GM12878 (cell line): ENCODE data around the gene PACS1. TPM values are rescaled to one million over a fixed set of nuclear protein-coding genes. Genes with fewer than 3 reads are reported as not detected.

Experiments
- ATAC-seq: fragments of 200-7000 bp; cut with Tn5 transposase; 3 replicates; pipeline ENCODE4 v1.9.1; 2020; ENCODE audit warnings: mild to moderate bottlenecking, moderate library complexity
- BruUV-seq: library from RNA; stranded (reverse); fragments of 400-500 nt; replicated peaks from 2 replicates; lab custom pipeline; 2021; lab: Mats Ljungman, UMichigan
- CTCF ChIA-PET: fragments of 300-600 bp; sonication (Branson Sonifier 250); formaldehyde crosslinking; extraction: SDS; loops from one replicate; lab custom pipeline; 2021; ENCODE audit warnings: inconsistent platforms; lab: Yijun Ruan, JAX
- POLR2A ChIA-PET: fragments of 350-600 bp; formaldehyde crosslinking; extraction: SDS; loops from one replicate; lab custom pipeline; 2021; ENCODE audit warnings: inconsistent platforms; lab: Charles Lee
- RAD21 ChIA-PET: fragments of 300-600 bp; sonication (Branson Sonifier 250); formaldehyde crosslinking; loops from one replicate; lab custom pipeline; 2023; ENCODE audit warnings: antibody characterized with exemption; ENCODE audit not compliant: unreplicated experiment; lab: Charles Lee
- SMC1A ChIA-PET: fragments of 300-600 bp; sonication (Branson Sonifier 250); formaldehyde crosslinking; loops from one replicate; lab custom pipeline; 2023; ENCODE audit not compliant: unreplicated experiment, uncharacterized antibody; lab: Charles Lee
- DNase-seq: peaks from one replicate; pipeline ENCODE4 v3.0.0-alpha.2; 2011; ENCODE audit warnings: low read depth, low spot score
- FAIRE-seq: peaks from 3 replicates; lab custom pipeline; 2011; peaks lifted over from hg19 to GRCh38; lab: Jason Lieb, UNC
- H2AFZ ChIP-seq: 2 replicates; pipeline ENCODE4 v1.6.0; 2011; ENCODE audit warnings: low read depth, low read length, control low read depth; ENCODE audit not compliant: control insufficient read depth
- H3K27ac ChIP-seq: 2 replicates; pipeline ENCODE4 v1.5.1; 2011; ENCODE audit warnings: control low read depth; ENCODE audit not compliant: control insufficient read depth, insufficient read depth
- H3K27me3 ChIP-seq, 2 experiments: replicated peaks in 1 of 2; 2 replicates each; pipeline versions ENCODE4 v1.6.0 to v1.6.1; 2011; ENCODE audit warnings: low read length in 1 of 2; ENCODE audit not compliant: control insufficient read depth in 2 of 2, insufficient read depth in 2 of 2
- H3K36me3 ChIP-seq, 2 experiments: 2 replicates each; pipeline ENCODE4 v1.5.1; 2011; ENCODE audit warnings: low read length in 1 of 2; ENCODE audit not compliant: control insufficient read depth in 2 of 2, insufficient read depth in 2 of 2
- H3K4me1 ChIP-seq: 2 replicates; pipeline ENCODE4 v1.6.1; 2011; ENCODE audit warnings: mild to moderate bottlenecking, low read length, moderate library complexity, mixed read lengths; ENCODE audit not compliant: control insufficient read depth, insufficient read depth
- H3K4me2 ChIP-seq: 2 replicates; pipeline ENCODE4 v1.6.0; 2011; ENCODE audit warnings: control low read depth; ENCODE audit not compliant: control insufficient read depth, insufficient read depth
- H3K4me3 ChIP-seq: fragments of 200-600 bp; sonication (generic); 2 replicates; pipeline ENCODE4 v1.5.1; 2016
- H3K79me2 ChIP-seq: 2 replicates; pipeline ENCODE4 v1.6.0; 2011; ENCODE audit warnings: low read length; ENCODE audit not compliant: control insufficient read depth, insufficient read depth
- H3K9ac ChIP-seq: 2 replicates; pipeline ENCODE4 v1.8.0; 2011; ENCODE audit warnings: low read length, control low read depth, mixed read lengths; ENCODE audit not compliant: control insufficient read depth, insufficient read depth
- H3K9me3 ChIP-seq: replicated peaks from 3 replicates; pipeline ENCODE4 v1.5.1; 2011; ENCODE audit warnings: mild to moderate bottlenecking, low read length; ENCODE audit not compliant: control insufficient read depth, insufficient read depth
- H4K20me1 ChIP-seq: 2 replicates; pipeline ENCODE4 v1.6.0; 2011; ENCODE audit not compliant: control insufficient read depth, insufficient read depth
- FOXK2 ChIP-seq: fragments of 450-650 bp; IDR thresholded peaks from 2 replicates; pipeline ENCODE4 v1.6.1; 2017; ENCODE audit warnings: mild to moderate bottlenecking, moderate library complexity
- HDGF ChIP-seq: fragments of 450-650 bp; IDR thresholded peaks from 2 replicates; pipeline ENCODE4 v1.6.1; 2016; ENCODE audit warnings: antibody characterized with exemption
- IKZF1 ChIP-seq: fragments of 450-650 bp; conservative IDR thresholded peaks from 2 replicates; pipeline ENCODE4 v1.6.1; 2017; ENCODE audit warnings: antibody characterized with exemption, mild to moderate bottlenecking
- RAD51 ChIP-seq: fragments of 450-650 bp; IDR thresholded peaks from 2 replicates; pipeline ENCODE4 v1.6.1; 2016; ENCODE audit warnings: moderate library complexity, mild to moderate bottlenecking, inconsistent platforms
- RUNX3 ChIP-seq: IDR thresholded peaks from 2 replicates; pipeline ENCODE4 v1.6.1; 2012; ENCODE audit warnings: low read length, inconsistent platforms
- STAT3 ChIP-seq: IDR thresholded peaks from 2 replicates; pipeline ENCODE4 v1.6.1; 2011; ENCODE audit warnings: low read depth, low read length, improper control_type of control experiment
- ZNF622 ChIP-seq: fragments of 450-650 bp; IDR thresholded peaks from 2 replicates; pipeline ENCODE4 v1.6.1; 2017; ENCODE audit warnings: mild to moderate bottlenecking, inconsistent platforms
- WGBS: methylation state at CpG from one replicate; pipeline ENCODE4 v1.1.6; 2016; ENCODE audit warnings: low lambda C conversion rate; ENCODE audit not compliant: insufficient replicate concordance, insufficient coverage; ENCODE audit errors: missing lambda C conversion rate; 5-methylcytosine and 5-hydroxymethylcytosine counted together
- in situ Hi-C: fragments of 300-500 bp; cut with MboI; formaldehyde crosslinking; loops from 9 replicates; pipeline ENCODE4 v1.14.3; 2018; ENCODE audit warnings: mixed read lengths
- intact Hi-C: fragments of 100-400 bp; cut with micrococcal nuclease; formaldehyde crosslinking; loops from one replicate; pipeline ENCODE4 v1.14.2; 2022; ENCODE audit not compliant: unreplicated experiment
- polyA plus RNA-seq, 11 experiments: library from polyadenylated mRNA; depleted of rRNA in 4 of 11; unstranded in 6 of 11; stranded (reverse) in 5 of 11; fragments of >200 nt; fragmentation: Nextera tagmentation in 4 of 11; fragmentation: Illumina TruSeq in 1 of 11; extraction: Ambion mirVana in 4 of 11; extraction: Trizol in 1 of 11; gene quantifications; 1 replicate in 1 of 11; 2 replicates in 10 of 11; pipeline versions ENCODE4 v1.2.1 to v1.2.3, GENCODE V29; 2011 to 2016; ENCODE audit warnings: inconsistent platforms in 2 of 11, missing spikeins in 2 of 11, low read depth in 1 of 11
- total RNA-seq, 4 experiments: library from RNA; depleted of rRNA in 3 of 4; stranded (reverse); fragments of >200 nt in 3 of 4; fragmentation: Illumina TruSeq in 1 of 4; extraction: Trizol in 1 of 4; gene quantifications; 2 replicates each; pipeline versions ENCODE4 v1.2.1 to v1.2.3, GENCODE V29; 2013 to 2021
- TF ChIP-seq, protein P1 (sequence below): fragments of 450-650 bp; formaldehyde crosslinking; IDR thresholded peaks from 2 replicates; pipeline ENCODE4 v1.4.0; 2022; ENCODE audit warnings: mild to moderate bottlenecking, moderate library complexity
- TF ChIP-seq, protein P2 (sequence below): IDR thresholded peaks from 2 replicates; pipeline ENCODE4 v1.6.1; 2012; ENCODE audit warnings: low read length, inconsistent platforms
- TF ChIP-seq, protein P3 (sequence below): fragments of 450-650 bp; IDR thresholded peaks from 2 replicates; pipeline ENCODE4 v1.6.1; 2017; ENCODE audit warnings: borderline replicate concordance

The PACS1 gene
- total and polyA plus RNA-seq, 10 of the 15 experiments (the other 5 are each of a cell fraction or from before 2014, with no cell fraction given), result 1.1 to 74.3 (median 17.9) TPM

DNA sequence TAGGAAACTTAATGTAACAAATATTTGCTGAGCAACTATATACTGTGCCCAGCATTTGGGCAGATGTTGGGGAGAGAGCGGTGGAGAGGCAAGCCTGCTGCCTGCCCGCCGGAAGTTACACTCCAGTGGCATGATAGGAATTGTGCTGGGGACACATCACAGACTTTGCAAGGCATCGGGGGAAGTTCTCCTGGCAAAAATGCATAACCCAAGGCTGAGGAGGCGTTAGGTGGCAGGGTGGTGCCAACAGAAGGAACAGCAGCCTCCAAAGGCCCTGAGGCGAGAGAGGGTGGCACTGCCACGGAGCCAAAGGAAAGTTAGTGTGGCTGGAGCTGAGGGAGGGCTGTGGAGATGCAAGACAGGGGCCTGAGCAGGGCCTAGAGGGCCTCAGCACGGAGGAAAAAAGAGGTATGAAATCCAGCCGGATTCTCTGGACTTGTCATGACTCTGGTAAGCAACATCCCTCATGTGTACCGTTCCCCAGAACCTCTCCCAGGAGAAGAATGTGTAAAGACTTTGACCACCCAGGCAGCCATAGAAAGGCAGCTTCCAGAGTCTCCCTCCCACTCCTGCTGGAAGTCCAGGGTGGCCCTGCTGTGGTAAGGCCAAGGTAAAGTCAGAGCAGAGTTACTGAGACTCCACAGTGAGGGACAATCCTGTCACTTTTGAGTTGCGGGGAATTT, 122.2 kb downstream of the PACS1 start:
- H4K20me1 ChIP-seq, result no peaks in the 10 kb centered on the region
- BruUV-seq, result no TSS peak

More for the DNA sequence above, 122.2 kb downstream of the PACS1 start:
- DNase-seq, result no peak
- Histone ChIP-seq H3K27ac (no peak overlapping the region), H3K4me3 (no peak overlapping the region), H3K4me1 (no peaks in the 10 kb centered on the region), H3K4me2 (no peak overlapping the region), H3K9ac (no peak overlapping the region), H3K36me3 (peaks cover 1 to 2% of the 10 kb centered on the region in 2 experiments; a peak in 2 of 4 replicates), H2AFZ (no peak overlapping the region), H3K79me2 (peaks cover 2% of the 10 kb centered on the region; the same call in 1 of the 2 replicates), H3K27me3 (no peaks in the 10 kb centered on the region), H3K9me3 (no peaks in the 10 kb centered on the region)
- RAD21 ChIA-PET, result no interaction called here
- CTCF ChIA-PET, result interaction anchor here (1.3 kb wide), 1 partner anchor 11 kb away, joined by 4 read pairs; no protein-coding TSS in a partner anchor
- POLR2A ChIA-PET, result interaction anchor here (0.5 to 0.7 kb wide), 2 partner anchors 605 to 613 kb away, joined by 3 read pairs; no protein-coding TSS in a partner anchor
- TF ChIP-seq, protein P1, sequence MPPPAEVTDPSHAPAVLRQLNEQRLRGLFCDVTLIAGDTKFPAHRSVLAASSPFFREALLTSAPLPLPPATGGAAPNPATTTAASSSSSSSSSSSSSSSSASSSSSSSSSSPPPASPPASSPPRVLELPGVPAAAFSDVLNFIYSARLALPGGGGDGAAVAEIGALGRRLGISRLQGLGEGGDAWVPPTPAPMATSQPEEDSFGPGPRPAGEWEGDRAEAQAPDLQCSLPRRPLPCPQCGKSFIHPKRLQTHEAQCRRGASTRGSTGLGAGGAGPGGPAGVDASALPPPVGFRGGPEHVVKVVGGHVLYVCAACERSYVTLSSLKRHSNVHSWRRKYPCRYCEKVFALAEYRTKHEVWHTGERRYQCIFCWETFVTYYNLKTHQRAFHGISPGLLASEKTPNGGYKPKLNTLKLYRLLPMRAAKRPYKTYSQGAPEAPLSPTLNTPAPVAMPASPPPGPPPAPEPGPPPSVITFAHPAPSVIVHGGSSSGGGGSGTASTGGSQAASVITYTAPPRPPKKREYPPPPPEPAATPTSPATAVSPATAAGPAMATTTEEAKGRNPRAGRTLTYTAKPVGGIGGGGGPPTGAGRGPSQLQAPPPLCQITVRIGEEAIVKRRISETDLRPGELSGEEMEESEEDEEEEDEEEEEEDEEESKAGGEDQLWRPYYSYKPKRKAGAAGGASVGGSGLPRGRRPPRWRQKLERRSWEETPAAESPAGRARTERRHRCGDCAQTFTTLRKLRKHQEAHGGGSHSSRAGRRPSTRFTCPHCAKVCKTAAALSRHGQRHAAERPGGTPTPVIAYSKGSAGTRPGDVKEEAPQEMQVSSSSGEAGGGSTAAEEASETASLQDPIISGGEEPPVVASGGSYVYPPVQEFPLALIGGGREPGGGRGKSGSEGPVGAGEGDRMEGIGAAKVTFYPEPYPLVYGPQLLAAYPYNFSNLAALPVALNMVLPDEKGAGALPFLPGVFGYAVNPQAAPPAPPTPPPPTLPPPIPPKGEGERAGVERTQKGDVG (CRISPR knock-in tag), result no peak
- TF ChIP-seq, protein P2, sequence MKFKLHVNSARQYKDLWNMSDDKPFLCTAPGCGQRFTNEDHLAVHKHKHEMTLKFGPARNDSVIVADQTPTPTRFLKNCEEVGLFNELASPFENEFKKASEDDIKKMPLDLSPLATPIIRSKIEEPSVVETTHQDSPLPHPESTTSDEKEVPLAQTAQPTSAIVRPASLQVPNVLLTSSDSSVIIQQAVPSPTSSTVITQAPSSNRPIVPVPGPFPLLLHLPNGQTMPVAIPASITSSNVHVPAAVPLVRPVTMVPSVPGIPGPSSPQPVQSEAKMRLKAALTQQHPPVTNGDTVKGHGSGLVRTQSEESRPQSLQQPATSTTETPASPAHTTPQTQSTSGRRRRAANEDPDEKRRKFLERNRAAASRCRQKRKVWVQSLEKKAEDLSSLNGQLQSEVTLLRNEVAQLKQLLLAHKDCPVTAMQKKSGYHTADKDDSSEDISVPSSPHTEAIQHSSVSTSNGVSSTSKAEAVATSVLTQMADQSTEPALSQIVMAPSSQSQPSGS, result no peak
- TF ChIP-seq, protein P3, sequence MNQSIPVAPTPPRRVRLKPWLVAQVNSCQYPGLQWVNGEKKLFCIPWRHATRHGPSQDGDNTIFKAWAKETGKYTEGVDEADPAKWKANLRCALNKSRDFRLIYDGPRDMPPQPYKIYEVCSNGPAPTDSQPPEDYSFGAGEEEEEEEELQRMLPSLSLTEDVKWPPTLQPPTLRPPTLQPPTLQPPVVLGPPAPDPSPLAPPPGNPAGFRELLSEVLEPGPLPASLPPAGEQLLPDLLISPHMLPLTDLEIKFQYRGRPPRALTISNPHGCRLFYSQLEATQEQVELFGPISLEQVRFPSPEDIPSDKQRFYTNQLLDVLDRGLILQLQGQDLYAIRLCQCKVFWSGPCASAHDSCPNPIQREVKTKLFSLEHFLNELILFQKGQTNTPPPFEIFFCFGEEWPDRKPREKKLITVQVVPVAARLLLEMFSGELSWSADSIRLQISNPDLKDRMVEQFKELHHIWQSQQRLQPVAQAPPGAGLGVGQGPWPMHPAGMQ, result no peak
- TF ChIP-seq FOXK2 (no peak), IKZF1 (no peak), HDGF (no peak), RUNX3 (no peak), ZNF622 (no peak), RAD51 (no peak), STAT3 (no peak)
- in situ Hi-C loops, result no loop called here
- SMC1A ChIA-PET, result interaction anchor here (1.2 to 1.4 kb wide), 2 partner anchors 21 to 29 kb away, joined by 3 to 5 read pairs; no protein-coding TSS in a partner anchor
- WGBS, result 97% methylated on average over 11 of the region's 11 CpGs
- no peak for ATAC-seq
- FAIRE-seq, result no peak
- intact Hi-C loops, result no loop called here
